HepG2 (cell line): ENCODE data around the gene ZNF764. TPM values are rescaled to one million over a fixed set of nuclear protein-coding genes. Genes with fewer than 3 reads are reported as not detected.

Experiments used
- ARNT2 ChIP-seq: sonication (generic); formaldehyde crosslinking; IDR thresholded peaks from 2 replicates; pipeline ENCODE4 v1.8.0; 2022; ENCODE audit warnings: mild to moderate bottlenecking, low read depth, missing genetic modification reagents, moderate library complexity
- ATF2 ChIP-seq: sonication (generic); formaldehyde crosslinking; IDR thresholded peaks from 2 replicates; pipeline ENCODE4 v1.4.0; 2020; ENCODE audit warnings: missing genetic modification reagents
- ATF7 ChIP-seq, 2 experiments: fragments of 450-650 bp in 1 of 2; sonication (generic) in 1 of 2; formaldehyde crosslinking in 1 of 2; IDR thresholded peaks; 2 replicates each; pipeline versions ENCODE4 v1.4.0 to v1.6.1; 2016 to 2020; ENCODE audit warnings: antibody characterized with exemption in 1 of 2, mild to moderate bottlenecking in 1 of 2, missing genetic modification reagents in 1 of 2
- HNRNPL ChIP-seq: fragments of 200-400 bp; formaldehyde crosslinking; IDR thresholded peaks from 2 replicates; pipeline ENCODE4 v1.6.1; 2017; ENCODE audit warnings: mild to moderate bottlenecking, low read depth, low read length
- MTERF4 ChIP-seq: sonication (generic); formaldehyde crosslinking; IDR thresholded peaks from 2 replicates; pipeline ENCODE4 v1.8.0; 2023; ENCODE audit warnings: mild to moderate bottlenecking, missing genetic modification reagents
- NKX3-1 ChIP-seq: sonication (generic); formaldehyde crosslinking; IDR thresholded peaks from 2 replicates; pipeline ENCODE4 v1.5.0; 2020; ENCODE audit warnings: missing genetic modification reagents
- PRPF4 ChIP-seq: fragments of 200-400 bp; formaldehyde crosslinking; IDR thresholded peaks from 2 replicates; pipeline ENCODE4 v1.6.1; 2016; ENCODE audit warnings: low read length, low read depth; ENCODE audit not compliant: poor library complexity, severe bottlenecking
- SP4 ChIP-seq: sonication (generic); formaldehyde crosslinking; IDR thresholded peaks from 2 replicates; pipeline ENCODE4 v1.8.1; 2023; ENCODE audit warnings: mild to moderate bottlenecking, missing genetic modification reagents
- TCF12 ChIP-seq, 2 experiments: fragments of 450-650 bp in 1 of 2; sonication (generic) in 1 of 2; formaldehyde crosslinking in 1 of 2; IDR thresholded peaks; 2 replicates each; pipeline versions ENCODE4 v1.6.1 to v1.8.0; 2017 to 2022; ENCODE audit warnings: antibody characterized with exemption in 1 of 2, mild to moderate bottlenecking in 1 of 2, missing genetic modification reagents in 1 of 2, moderate library complexity in 1 of 2
- THYN1 ChIP-seq: sonication (generic); formaldehyde crosslinking; IDR thresholded peaks from 2 replicates; pipeline ENCODE4 v1.8.1; 2023; ENCODE audit warnings: low read depth, mild to moderate bottlenecking, moderate library complexity, missing genetic modification reagents, borderline replicate concordance
- ZBTB38 ChIP-seq: sonication (generic); formaldehyde crosslinking; IDR thresholded peaks from 2 replicates; pipeline ENCODE4 v1.5.1; 2020; ENCODE audit warnings: mild to moderate bottlenecking, missing genetic modification reagents
- ZBTB39 ChIP-seq: sonication (generic); formaldehyde crosslinking; IDR thresholded peaks from 2 replicates; pipeline ENCODE4 v1.5.0; 2020; ENCODE audit warnings: missing genetic modification reagents
- ZBTB42 ChIP-seq: sonication (generic); formaldehyde crosslinking; IDR thresholded peaks from 2 replicates; pipeline ENCODE4 v1.5.0; 2020; ENCODE audit warnings: mild to moderate bottlenecking, missing genetic modification reagents
- ZNF256 ChIP-seq: sonication (generic); formaldehyde crosslinking; conservative IDR thresholded peaks from 2 replicates; pipeline ENCODE4 v1.4.0; 2020; ENCODE audit warnings: missing genetic modification reagents
- ZNF281 ChIP-seq: sonication (generic); formaldehyde crosslinking; IDR thresholded peaks from 2 replicates; pipeline ENCODE4 v1.4.0; 2020; ENCODE audit warnings: missing genetic modification reagents, borderline replicate concordance
- ZNF441 ChIP-seq: sonication (generic); formaldehyde crosslinking; IDR thresholded peaks from 2 replicates; pipeline ENCODE4 v1.7.0; 2021; ENCODE audit warnings: missing genetic modification reagents, borderline replicate concordance
- ZNF687 ChIP-seq: sonication (generic); formaldehyde crosslinking; IDR thresholded peaks from 2 replicates; pipeline ENCODE4 v1.5.1; 2020; ENCODE audit warnings: mild to moderate bottlenecking, missing genetic modification reagents, moderate library complexity
- ZNF780A ChIP-seq: sonication (generic); formaldehyde crosslinking; IDR thresholded peaks from 2 replicates; pipeline ENCODE4 v1.8.0; 2022; ENCODE audit warnings: mild to moderate bottlenecking, missing genetic modification reagents, moderate library complexity
- polyA plus RNA-seq, 8 experiments: library from polyadenylated mRNA; depleted of rRNA in 3 of 8; stranded (reverse) in 7 of 8; unstranded in 1 of 8; fragments of >200 nt; fragmentation: Illumina TruSeq in 4 of 8; extraction: Trizol in 4 of 8; gene quantifications; 2 replicates each; pipeline versions ENCODE4 v1.2.1 to v1.2.3, GENCODE V29; 2011 to 2016; ENCODE audit warnings: low read depth in 4 of 8, missing spikeins in 1 of 8, mixed read lengths in 1 of 8; ENCODE audit not compliant: insufficient read depth in 1 of 8
- total RNA-seq, 5 experiments: library from RNA; depleted of rRNA; stranded (reverse); fragments of >200 nt; fragmentation: Illumina TruSeq; extraction: Trizol; gene quantifications; 2 replicates each; pipeline ENCODE4 v1.2.3, GENCODE V29; 2016; ENCODE audit warnings: low read depth in 1 of 5

Gene ZNF764
- total and polyA plus RNA-seq, 2 of the 13 experiments (the other 11 are each of a cell fraction or from before 2014, with no cell fraction given): 4.1 to 9.1 TPM

GRCh38 chr16:30533146-30533522 is 25.0 kb downstream of the ZNF764 start (continued):
- TF ChIP-seq ZBTB42 (CRISPR knock-in tag) (0 out of 2 replicates have a peak, but pooled peaks have one; percentile 78), THYN1 (no peak), ZNF441 (CRISPR knock-in tag) (peak; percentile 94), SP4 (CRISPR knock-in tag) (no peak), ZNF780A (CRISPR knock-in tag) (no peak), PRPF4 (peak; percentile 15), MTERF4 (CRISPR knock-in tag) (0 out of 2 replicates have a peak, but pooled peaks have one; percentile 33), ZNF687 (peak; percentile 33), ATF2 (CRISPR knock-in tag) (no peak), TCF12 (IDR thresholded peaks at IDR 0.05) (no peak), TCF12 (CRISPR knock-in tag; IDR thresholded peaks at IDR 0.05) (no peak), ZNF256 (CRISPR knock-in tag) (no peak), ARNT2 (CRISPR knock-in tag) (no peak), ZBTB39 (CRISPR knock-in tag) (0 out of 2 replicates have a peak, but pooled peaks have one; percentile 17), ZBTB38 (peak; percentile 98), NKX3-1 (CRISPR knock-in tag) (no peak), ZNF281 (CRISPR knock-in tag) (peak; percentile 77; the same call in 1 of the 2 replicates), ATF7 (IDR thresholded peaks at IDR 0.05) (no peak), ATF7 (CRISPR knock-in tag; IDR thresholded peaks at IDR 0.05) (no peak), HNRNPL (no peak)
